LNCAP (cell line): Measurements from ENCODE around the gene ASIC4.

Experiments used
- CTCF ChIP-seq: fragments of 450-650 bp; IDR thresholded peaks from 2 replicates; pipeline ENCODE4 v1.5.1; 2017; ENCODE audit warnings: mild to moderate bottlenecking

ASIC4 gene

DNA sequence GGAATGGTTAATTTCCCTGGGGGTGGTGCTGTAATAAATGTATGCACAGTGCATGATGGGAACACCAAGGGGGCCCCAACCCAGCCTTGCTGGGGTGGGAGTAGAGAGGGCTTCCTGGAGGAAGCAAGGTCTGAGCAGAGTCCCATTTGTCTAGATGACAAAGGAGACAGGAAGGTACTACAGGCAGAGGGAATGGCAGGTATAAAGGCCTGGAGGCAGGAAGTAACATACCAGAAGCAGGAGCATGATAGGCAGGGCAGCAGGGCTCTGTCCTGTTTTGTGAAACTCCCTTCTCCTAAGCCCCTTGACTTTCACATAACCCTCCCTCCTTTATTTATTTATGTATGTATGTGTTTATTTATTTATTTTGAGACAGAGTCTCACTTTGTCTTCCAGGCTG is 11.7 kb upstream of the ASIC4 start:
- no peak for TF ChIP-seq CTCF

- TF ChIP-seq CTCF, result no peak
These were observed 8.7 kb upstream of the ASIC4 start for GRCh38 chr2:219505585-219505984.

DNA sequence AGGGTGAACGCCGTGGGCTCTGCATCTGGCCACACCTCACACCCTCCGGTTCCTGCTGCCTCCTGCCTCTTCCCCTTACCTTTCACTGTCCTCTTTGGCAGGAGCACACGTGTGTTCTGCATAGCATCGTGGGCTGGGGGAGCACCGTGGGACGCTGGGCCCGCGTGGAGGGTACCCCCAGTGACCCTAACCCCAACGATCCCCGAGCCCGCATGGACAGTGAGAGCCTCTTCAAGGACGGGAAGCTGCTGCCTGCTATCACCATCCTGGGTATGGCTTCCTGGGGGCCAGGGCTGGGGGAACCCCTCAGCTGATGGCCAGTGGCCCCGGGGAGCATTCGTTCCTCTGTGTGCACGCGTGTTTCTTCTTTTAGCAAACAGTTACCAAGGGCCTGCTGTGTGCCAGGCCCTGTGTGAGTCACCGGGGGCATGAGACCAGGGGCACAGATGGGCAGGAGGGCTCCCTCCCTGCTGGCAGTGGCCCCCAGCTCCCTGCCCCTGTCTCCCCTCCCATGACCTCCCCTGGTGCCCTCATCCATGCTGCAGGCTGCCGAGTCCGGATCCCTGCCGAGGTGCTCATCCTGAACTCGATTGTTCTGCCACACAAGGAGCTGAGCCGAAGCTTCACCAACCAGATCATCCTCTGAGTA is 8.0 kb upstream of the ASIC4 start:
- no peak for TF ChIP-seq CTCF

GRCh38 chr2:219506802-219507526 is 7.3 kb upstream of the ASIC4 start:
- TF ChIP-seq CTCF, result no peak

- no peak for TF ChIP-seq CTCF
These were observed 6.5 kb upstream of the ASIC4 start for GRCh38 chr2:219507581-219508443.

DNA sequence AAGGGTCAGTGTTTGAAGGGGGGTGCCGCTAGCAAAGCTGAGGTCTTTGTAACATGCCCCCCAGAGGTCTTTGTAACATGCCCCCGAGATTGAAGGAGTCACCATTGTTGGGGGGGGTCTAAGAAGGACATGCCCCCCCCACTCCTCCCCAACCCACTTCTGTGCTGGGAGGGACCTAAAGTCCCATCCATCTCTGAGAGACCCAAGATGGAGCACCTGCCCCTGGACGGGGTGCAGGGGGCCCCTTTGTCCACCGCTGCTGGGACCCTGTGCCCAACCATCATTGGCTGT is 5.9 kb upstream of the ASIC4 start:
- TF ChIP-seq CTCF, result no peak

DNA sequence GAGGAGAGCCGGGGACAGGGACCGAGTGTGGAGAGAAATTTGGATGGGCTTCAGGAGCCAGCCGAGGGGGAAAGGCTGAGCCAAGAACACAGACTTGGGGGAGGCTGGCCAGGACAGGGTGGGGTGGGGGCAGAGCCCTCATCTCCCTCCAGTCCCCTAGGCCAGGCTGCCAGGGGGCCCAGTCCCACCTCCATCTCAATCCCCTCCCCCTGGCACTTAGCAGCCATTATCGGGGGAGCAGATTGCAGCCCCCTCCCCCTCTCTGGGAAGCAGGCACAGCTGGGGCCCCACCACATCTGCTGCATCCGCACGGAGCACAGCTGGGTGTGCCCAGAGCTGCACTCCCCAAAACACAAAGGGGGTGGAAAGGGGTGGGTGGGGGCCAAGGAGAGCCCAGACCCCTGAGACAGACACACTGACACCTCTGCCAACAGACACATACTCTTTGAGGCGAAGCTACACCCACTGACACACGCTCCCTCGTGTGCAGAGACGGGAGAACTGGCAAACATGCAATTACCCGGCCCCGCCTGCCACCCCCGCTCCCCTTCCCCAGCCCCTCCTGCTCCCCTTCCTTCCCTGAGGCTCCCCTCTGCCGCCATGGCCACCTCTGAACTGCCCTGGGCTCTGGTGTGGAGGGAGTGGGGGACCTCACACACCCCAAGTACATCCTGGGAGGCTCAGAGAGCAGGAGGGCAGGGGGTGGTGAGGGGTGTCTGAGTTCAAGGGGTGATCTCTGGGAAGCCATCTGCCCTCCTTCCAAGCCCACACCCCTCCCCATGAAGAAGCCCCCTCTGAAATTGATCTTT is 5.1 kb upstream of the ASIC4 start:
- no peak for TF ChIP-seq CTCF
